H1 (cell line): ENCODE data around the gene MOGAT2. TPM values are rescaled to one million over a fixed set of nuclear protein-coding genes. Genes with fewer than 3 reads are reported as not detected.

Source experiments
- CTCF ChIA-PET: fragments of 300-600 bp; sonication (Branson Sonifier 250); formaldehyde crosslinking; loops from one replicate; lab custom pipeline; 2021; ENCODE audit not compliant: partially characterized antibody; lab: Charles Lee
- POLR2A ChIA-PET: fragments of 300-600 bp; sonication (Branson Sonifier 250); formaldehyde crosslinking; loops from one replicate; lab custom pipeline; 2021; ENCODE audit warnings: inconsistent platforms; ENCODE audit not compliant: partially characterized antibody; lab: Charles Lee
- DNase-seq, 2 experiments: peaks; one replicate each; pipeline versions ENCODE4 v3.0.0 to v3.0.0-alpha.2; 2010 to 2022; ENCODE audit warnings: low spot score in 2 of 2, low read depth in 1 of 2, mixed read lengths in 1 of 2
- FAIRE-seq: peaks from 2 replicates; lab custom pipeline; 2011; peaks lifted over from hg19 to GRCh38; lab: Jason Lieb, UNC
- H2AFZ ChIP-seq: 2 replicates; pipeline ENCODE4 v1.8.1; 2012; ENCODE audit warnings: low read length, inconsistent platforms
- H2AK5ac ChIP-seq: 2 replicates; pipeline ENCODE4 v1.6.1; 2013; ENCODE audit warnings: low read depth, low read length
- H2BK120ac ChIP-seq: replicated peaks from 2 replicates; pipeline ENCODE3; 2013; ENCODE audit warnings: low read depth, low read length, inconsistent platforms
- H2BK12ac ChIP-seq: 2 replicates; pipeline ENCODE4 v1.6.1; 2013; ENCODE audit warnings: low read depth, low read length
- H2BK15ac ChIP-seq: 2 replicates; pipeline ENCODE4 v1.6.1; 2013; ENCODE audit warnings: low read length
- H2BK20ac ChIP-seq: 2 replicates; pipeline ENCODE4 v1.6.1; 2013; ENCODE audit warnings: low read length
- H2BK5ac ChIP-seq: 2 replicates; pipeline ENCODE4 v1.6.1; 2013; ENCODE audit warnings: low read depth, low read length
- H3K14ac ChIP-seq: 2 replicates; pipeline ENCODE4 v1.6.1; 2013; ENCODE audit warnings: inconsistent platforms; ENCODE audit not compliant: insufficient read length
- H3K18ac ChIP-seq: 2 replicates; pipeline ENCODE4 v1.6.1; 2013; ENCODE audit warnings: low read length; ENCODE audit errors: extremely low read depth
- H3K23ac ChIP-seq: 2 replicates; pipeline ENCODE4 v1.6.1; 2013; ENCODE audit warnings: inconsistent platforms; ENCODE audit not compliant: insufficient read length
- H3K23me2 ChIP-seq: 2 replicates; pipeline ENCODE4 v1.6.1; 2013; ENCODE audit warnings: low read depth, low read length
- H3K27ac ChIP-seq: 2 replicates; pipeline ENCODE4 v1.6.1; 2011; ENCODE audit warnings: low read depth, low read length, inconsistent platforms
- H3K27me3 ChIP-seq, 4 experiments: replicated peaks in 1 of 4; 1 replicate in 1 of 4; 2 replicates in 3 of 4; pipeline versions ENCODE4 v1.6.1 to v1.8.1; 2011 to 2013; ENCODE audit warnings: low read length in 3 of 4, mild to moderate bottlenecking in 3 of 4, inconsistent platforms in 2 of 4, mixed read lengths in 2 of 4, moderate library complexity in 1 of 4; ENCODE audit not compliant: control insufficient read depth in 3 of 4, insufficient read depth in 3 of 4; ENCODE audit errors: extremely low read depth in 1 of 4
- H3K36me3 ChIP-seq, 4 experiments: 2 replicates each; pipeline versions ENCODE4 v1.6.1 to v1.8.1; 2011 to 2013; ENCODE audit warnings: mild to moderate bottlenecking in 4 of 4, low read length in 3 of 4, moderate library complexity in 2 of 4, control low read depth in 1 of 4, inconsistent platforms in 1 of 4; ENCODE audit not compliant: insufficient read depth in 4 of 4, control insufficient read depth in 2 of 4
- H3K4ac ChIP-seq: replicated peaks from 2 replicates; pipeline ENCODE3; 2013; ENCODE audit warnings: low read length, low read depth, mixed read lengths, inconsistent platforms; ENCODE audit not compliant: insufficient read length
- H3K4me1 ChIP-seq, 4 experiments: replicated peaks in 1 of 4; 1 replicate in 1 of 4; 2 replicates in 3 of 4; pipeline versions ENCODE4 v1.6.1 to v1.8.1; 2011 to 2013; ENCODE audit warnings: low read length in 3 of 4, inconsistent platforms in 2 of 4, mixed read lengths in 1 of 4; ENCODE audit not compliant: insufficient read depth in 4 of 4, control insufficient read depth in 3 of 4
- H3K4me2 ChIP-seq, 2 experiments: 2 replicates each; pipeline versions ENCODE4 v1.6.1 to v1.8.1; 2011 to 2013; ENCODE audit warnings: low read depth in 2 of 2, low read length in 2 of 2, control low read depth in 1 of 2, inconsistent platforms in 1 of 2, mild to moderate bottlenecking in 1 of 2; ENCODE audit not compliant: insufficient read depth in 1 of 2
- H3K4me3 ChIP-seq, 4 experiments: fragments of 200-600, 300-600 bp in 1 of 4; sonication (generic), shearing (Covaris generic), sonication (Bioruptor Twin) in 1 of 4; 2 replicates each; pipeline versions ENCODE4 v1.5.1 to v1.8.1; 2011 to 2016; ENCODE audit warnings: low read length in 4 of 4, low read depth in 3 of 4, control low read depth in 2 of 4, inconsistent platforms in 2 of 4, mild to moderate bottlenecking in 2 of 4, mixed read lengths in 1 of 4, moderate library complexity in 1 of 4; ENCODE audit not compliant: insufficient read depth in 2 of 4; ENCODE audit errors: extremely low read depth in 1 of 4
- H3K56ac ChIP-seq: replicated peaks from 2 replicates; pipeline ENCODE3; 2013; ENCODE audit warnings: low read depth, mild to moderate bottlenecking, mixed read lengths, low read length, inconsistent platforms; ENCODE audit not compliant: insufficient read length
- H3K79me1 ChIP-seq: 2 replicates; pipeline ENCODE4 v1.6.1; 2013; ENCODE audit warnings: low read depth, low read length, control low read depth
- H3K79me2 ChIP-seq, 2 experiments: 2 replicates each; pipeline versions ENCODE4 v1.6.1 to v1.8.1; 2012 to 2013; ENCODE audit warnings: low read length in 2 of 2, mild to moderate bottlenecking in 2 of 2, inconsistent platforms in 1 of 2; ENCODE audit not compliant: insufficient read depth in 2 of 2, control insufficient read depth in 1 of 2
- H3K9ac ChIP-seq, 4 experiments: replicated peaks in 1 of 4; 1 replicate in 1 of 4; 2 replicates in 3 of 4; pipeline versions ENCODE4 v1.6.1 to v1.8.1; 2011 to 2013; ENCODE audit warnings: low read depth in 3 of 4, low read length in 3 of 4, control low read depth in 2 of 4, mild to moderate bottlenecking in 2 of 4, moderate library complexity in 2 of 4, inconsistent platforms in 1 of 4; ENCODE audit errors: extremely low read depth in 1 of 4
- H3K9me3 ChIP-seq, 2 experiments: 2 replicates each; pipeline versions ENCODE4 v1.6.1 to v1.8.1; 2012 to 2013; ENCODE audit warnings: mild to moderate bottlenecking in 2 of 2, moderate library complexity in 2 of 2, control low read depth in 1 of 2, inconsistent platforms in 1 of 2, low read depth in 1 of 2, low read length in 1 of 2, mixed read lengths in 1 of 2; ENCODE audit not compliant: insufficient read depth in 2 of 2
- H4K20me1 ChIP-seq, 2 experiments: replicated peaks in 1 of 2; 2 replicates each; pipeline versions ENCODE3 to v1.8.1; 2011 to 2013; ENCODE audit warnings: inconsistent platforms in 2 of 2, low read length in 2 of 2, mild to moderate bottlenecking in 1 of 2; ENCODE audit not compliant: insufficient read depth in 2 of 2, control insufficient read depth in 1 of 2
- H4K5ac ChIP-seq: 2 replicates; pipeline ENCODE4 v1.6.1; 2013; ENCODE audit warnings: low read length, low read depth, mixed read lengths, inconsistent platforms; ENCODE audit not compliant: insufficient read length
- H4K8ac ChIP-seq: 2 replicates; pipeline ENCODE4 v1.8.0; 2013; ENCODE audit warnings: mild to moderate bottlenecking, moderate library complexity, low read length, inconsistent platforms; ENCODE audit not compliant: insufficient read depth; ENCODE audit errors: extremely low read depth
- H4K91ac ChIP-seq: replicated peaks from 2 replicates; pipeline ENCODE3; 2013; ENCODE audit warnings: low read length, mixed read lengths, inconsistent platforms; ENCODE audit not compliant: insufficient read length
- CHD1 ChIP-seq: IDR thresholded peaks from 2 replicates; pipeline ENCODE4 v1.6.1; 2012; ENCODE audit warnings: low read depth, low read length, improper control_type of control experiment
- CREB1 ChIP-seq: IDR thresholded peaks from 2 replicates; pipeline ENCODE4 v1.6.1; 2012; ENCODE audit warnings: inconsistent platforms
- EP300 ChIP-seq, 2 experiments: IDR thresholded peaks; 1 replicate in 1 of 2; 2 replicates in 1 of 2; pipeline ENCODE4 v1.6.1; 2011 to 2012; ENCODE audit warnings: low read depth in 2 of 2, low read length in 2 of 2, mild to moderate bottlenecking in 2 of 2, borderline replicate concordance in 1 of 2, inconsistent platforms in 1 of 2, moderate library complexity in 1 of 2
- GABPA ChIP-seq: IDR thresholded peaks from 2 replicates; pipeline ENCODE4 v1.6.1; 2011; ENCODE audit warnings: mild to moderate bottlenecking, low read length, moderate library complexity, borderline replicate concordance; ENCODE audit not compliant: insufficient read depth
- HDAC2 ChIP-seq, 2 experiments: fragments of 300-600 bp in 1 of 2; sonication (generic) in 1 of 2; IDR thresholded peaks; 2 replicates each; pipeline ENCODE4 v1.6.1; 2011 to 2012; ENCODE audit warnings: low read depth in 2 of 2, low read length in 2 of 2, mild to moderate bottlenecking in 2 of 2, moderate library complexity in 2 of 2, borderline replicate concordance in 1 of 2, inconsistent platforms in 1 of 2
- KDM5A ChIP-seq: fragments of 200-600 bp; IDR thresholded peaks from 2 replicates; pipeline ENCODE4 v1.7.1; 2012; ENCODE audit warnings: mild to moderate bottlenecking, low read length, inconsistent platforms, mixed read lengths
- MAFK ChIP-seq: IDR thresholded peaks from 2 replicates; pipeline ENCODE4 v1.6.1; 2012; ENCODE audit warnings: low read depth, mild to moderate bottlenecking, improper control_type of control experiment, low read length
- POLR2AphosphoS5 ChIP-seq: IDR thresholded peaks from 2 replicates; pipeline ENCODE4 v1.6.1; 2011; ENCODE audit warnings: low read depth, low read length
- WGBS, 2 experiments: shearing (Covaris generic) in 1 of 2; methylation state at CpG; one replicate each; pipeline versions ENCODE4 v1.1.6 to v1.1.7; 2013 to 2015; ENCODE audit warnings: low lambda C conversion rate in 2 of 2, mixed read lengths in 2 of 2, inconsistent platforms in 1 of 2, low coverage in 1 of 2, missing lambda C conversion rate in 1 of 2; ENCODE audit not compliant: insufficient replicate concordance in 2 of 2, insufficient coverage in 1 of 2, insufficient read length in 1 of 2; ENCODE audit errors: extremely low coverage in 1 of 2, missing lambda C conversion rate in 1 of 2; 5-methylcytosine and 5-hydroxymethylcytosine counted together
- polyA plus RNA-seq, 7 experiments: library from polyadenylated mRNA; depleted of rRNA in 3 of 7; stranded (reverse) in 5 of 7; unstranded in 2 of 7; fragments of >200 nt in 5 of 7; fragments of 200-250 nt in 2 of 7; gene quantifications; 1 replicate in 5 of 7; 2 replicates in 1 of 7; 4 replicates in 1 of 7; pipeline versions ENCODE4 v1.2.1 to v1.2.3, GENCODE V29; 2011 to 2013; ENCODE audit warnings: missing spikeins in 2 of 7, mixed read lengths in 2 of 7
- total RNA-seq: library from RNA; stranded (reverse); fragmentation: NEBNext Ultra II Directional; extraction: Animal tissue kit (Norgen Biotek cat#: 25700); gene quantifications from 2 replicates; pipeline ENCODE4 v1.2.1, GENCODE V29; 2021

The MOGAT2 gene
- total and polyA plus RNA-seq, 2 of the 8 experiments (the other 6 are each of a cell fraction or from before 2014, with no cell fraction given): not detected

- ChIA-PET POLR2A (no interaction called here), CTCF (interaction anchor here (0.8 to 2.8 kb wide), 4 partner anchors 14 to 598 kb away, joined by 3 to 10 read pairs (median 3); no protein-coding TSS in a partner anchor)
- Histone ChIP-seq H2BK20ac (no peak overlapping the region), H4K20me1 (no peaks in the 10 kb centered on the region), H2BK15ac (no peak overlapping the region), H3K4me1 (peaks cover 0 to 3% (median 0%) of the 10 kb centered on the region in 4 experiments; a peak in 2 of 7 replicates), H3K79me2 (no peaks in the 10 kb centered on the region), H3K4ac (no peak overlapping the region), H3K27ac (no peak overlapping the region), H3K79me1 (no peaks in the 10 kb centered on the region), H3K4me2 (no peak overlapping the region), H3K4me3 (no peak overlapping the region), H2BK5ac (no peak overlapping the region), H4K5ac (no peak overlapping the region), H3K18ac (no peak overlapping the region), H3K56ac (no peak overlapping the region), H2BK120ac (no peak overlapping the region), H3K23me2 (no peaks in the 10 kb centered on the region), H3K9ac (no peak overlapping the region), H2AFZ (no peak overlapping the region), H3K14ac (no peak overlapping the region), H2AK5ac (no peak overlapping the region), H3K9me3 (no peaks in the 10 kb centered on the region), H3K23ac (no peak overlapping the region), H4K8ac (no peak overlapping the region; the same call in 1 of the 2 replicates), H2BK12ac (no peak overlapping the region), H4K91ac (no peak overlapping the region), H3K27me3 (peaks cover 0 to 15% (median 3%) of the 10 kb centered on the region in 4 experiments; a peak in 4 of 7 replicates), H3K36me3 (no peaks in the 10 kb centered on the region)
- no peak for TF ChIP-seq EP300 (IDR thresholded peaks at IDR 0.05; ENCODE audit: borderline replicate concordance in 1 of 2, low read depth in 2 of 2, low read length in 2 of 2)
- TF ChIP-seq GABPA: no peak
- TF ChIP-seq HDAC2 (IDR thresholded peaks at IDR 0.05; ENCODE audit: borderline replicate concordance in 1 of 2, low read depth in 2 of 2, low read length in 2 of 2): no peak
- TF ChIP-seq POLR2AphosphoS5: no peak
- TF ChIP-seq KDM5A: no peak
- TF ChIP-seq CHD1: no peak
- no peak for TF ChIP-seq CREB1
- TF ChIP-seq MAFK: no peak
- FAIRE-seq (no peak), DNase-seq (no peak)
- WGBS, 2 experiments: 84% methylated on average over 6 of the region's 6 CpGs; no CpG with 5 or more reads in 1 of the 2 experiments
These were observed 3.0 kb downstream of the MOGAT2 start for GRCh38 chr11:75720639-75721038.
